A549 (cell line): ENCODE data around the gene ARHGDIA. TPM values are rescaled to one million over a fixed set of nuclear protein-coding genes. Genes with fewer than 3 reads are reported as not detected.

Experiments
- ATAC-seq, 2 experiments: fragments of 200-7000 bp in 1 of 2; fragments of >200 bp in 1 of 2; cut with Nextera tagmentation in 1 of 2; cut with Tn5 transposase in 1 of 2; 3 replicates each; pipeline versions ENCODE4 v1.8.0 to v1.9.1; 2018 to 2020; ENCODE audit warnings: mild to moderate bottlenecking in 1 of 2, moderate library complexity in 1 of 2
- CTCF ChIA-PET: fragments of 300-600 bp; sonication (Branson Sonifier 250); formaldehyde crosslinking; extraction: SDS; loops from one replicate; lab custom pipeline; 2021; ENCODE audit warnings: antibody characterized with exemption, inconsistent platforms; lab: Yijun Ruan, JAX
- POLR2A ChIA-PET: fragments of 350-600 bp; formaldehyde crosslinking; extraction: SDS; loops from one replicate; lab custom pipeline; 2021; ENCODE audit warnings: antibody characterized with exemption, inconsistent platforms; lab: Yijun Ruan, JAX
- DNase-seq, 2 experiments: peaks; one replicate each; pipeline versions ENCODE4 v3.0.0 to v3.0.0-alpha.2; 2011 to 2016; ENCODE audit warnings: low read depth in 1 of 2, low spot score in 1 of 2
- FAIRE-seq: peaks from 2 replicates; lab custom pipeline; 2011; peaks lifted over from hg19 to GRCh38; lab: Jason Lieb, UNC
- H3K27ac ChIP-seq, 2 experiments: fragments of >200 bp; sonication (Bioruptor Twin); formaldehyde crosslinking; 3 replicates each; pipeline ENCODE4 v1.5.1; 2016 to 2017
- H3K4me1 ChIP-seq: fragments of >200 bp; sonication (Bioruptor Twin); formaldehyde crosslinking; 3 replicates; pipeline ENCODE4 v1.6.1; 2016
- H3K4me2 ChIP-seq: fragments of >200 bp; sonication (Bioruptor Twin); formaldehyde crosslinking; 3 replicates; pipeline ENCODE4 v1.6.1; 2016
- H3K4me3 ChIP-seq: fragments of >200 bp; sonication (Bioruptor Twin); formaldehyde crosslinking; 3 replicates; pipeline ENCODE4 v1.5.1; 2016
- H3K9me3 ChIP-seq: fragments of >200 bp; sonication (Bioruptor Twin); formaldehyde crosslinking; 3 replicates; pipeline ENCODE4 v1.6.1; 2016
- CEBPB ChIP-seq, 2 experiments: fragments of >200 bp in 1 of 2; sonication (Bioruptor Twin) in 1 of 2; formaldehyde crosslinking in 1 of 2; IDR thresholded peaks; 2 replicates each; pipeline ENCODE4 v1.6.1; 2012 to 2016
- CHD4 ChIP-seq: fragments of 200-600 bp; sonication (generic); IDR thresholded peaks from 2 replicates; pipeline ENCODE4 v1.6.1; 2016; ENCODE audit warnings: antibody characterized with exemption, mild to moderate bottlenecking, borderline replicate concordance
- ESRRA ChIP-seq: fragments of 150-350 bp; IDR thresholded peaks from 2 replicates; pipeline ENCODE4 v1.6.1; 2014; ENCODE audit warnings: mild to moderate bottlenecking, low read length, borderline replicate concordance
- FOSL2 ChIP-seq, 2 experiments: fragments of 450-650 bp in 1 of 2; fragments of >200 bp in 1 of 2; sonication (Bioruptor Twin) in 1 of 2; formaldehyde crosslinking; IDR thresholded peaks; 2 replicates each; pipeline versions ENCODE4 v1.5.0 to v1.6.1; 2016 to 2020; ENCODE audit warnings: mild to moderate bottlenecking in 1 of 2, moderate library complexity in 1 of 2
- HOXB13 ChIP-seq: fragments of 250-450 bp; sonication (Bioruptor Pico); IDR thresholded peaks from 2 replicates; pipeline ENCODE4 v1.5.0; 2020; ENCODE audit warnings: low read depth, mild to moderate bottlenecking, moderate library complexity
- JUN ChIP-seq, 2 experiments: fragments of >200 bp; sonication (Bioruptor Twin); formaldehyde crosslinking; IDR thresholded peaks; 2 replicates in 1 of 2; 3 replicates in 1 of 2; pipeline ENCODE4 v1.6.1; 2016 to 2017
- MYC ChIP-seq: IDR thresholded peaks from 2 replicates; pipeline ENCODE4 v1.6.1; 2012; ENCODE audit warnings: mild to moderate bottlenecking, inconsistent platforms, low read length, improper control_type of control experiment, borderline replicate concordance
- NFE2L2 ChIP-seq: fragments of 150-350 bp; conservative IDR thresholded peaks from 2 replicates; pipeline ENCODE4 v1.6.1; 2014; ENCODE audit warnings: low read length
- NPAS2 ChIP-seq: fragments of 250-450 bp; sonication (Bioruptor Pico); IDR thresholded peaks from 2 replicates; pipeline ENCODE4 v1.8.0; 2022; ENCODE audit warnings: mild to moderate bottlenecking, moderate library complexity, borderline replicate concordance
- NR3C1 ChIP-seq: fragments of >200 bp; sonication (Bioruptor Twin); formaldehyde crosslinking; IDR thresholded peaks from 3 replicates; pipeline ENCODE4 v1.6.1; 2017
- RARB ChIP-seq: fragments of 250-450 bp; sonication (Bioruptor Pico); IDR thresholded peaks from 2 replicates; pipeline ENCODE4 v1.8.0; 2021; ENCODE audit warnings: mild to moderate bottlenecking, moderate library complexity
- RNF2 ChIP-seq: fragments of 200-600 bp; sonication (generic); IDR thresholded peaks from 2 replicates; pipeline ENCODE4 v1.6.1; 2016; ENCODE audit warnings: low read depth, mild to moderate bottlenecking, antibody characterized with exemption, moderate library complexity, borderline replicate concordance
- TP53 ChIP-seq: fragments of 250-450 bp; sonication (Bioruptor Pico); IDR thresholded peaks from 2 replicates; pipeline ENCODE4 v1.5.0; 2021; ENCODE audit warnings: mild to moderate bottlenecking, moderate library complexity
- ZC3H11A ChIP-seq: fragments of 450-650 bp; IDR thresholded peaks from 2 replicates; pipeline ENCODE4 v1.6.1; 2014; ENCODE audit warnings: antibody characterized with exemption, mild to moderate bottlenecking
- ZNF302 ChIP-seq: fragments of 250-450 bp; sonication (Bioruptor Pico); IDR thresholded peaks from 2 replicates; pipeline ENCODE4 v1.9.0; 2021; ENCODE audit warnings: inconsistent platforms, mild to moderate bottlenecking, moderate library complexity
- WGBS: methylation state at CpG from one replicate; pipeline ENCODE4 v1.1.6; 2017; ENCODE audit errors: missing lambda C conversion rate; 5-methylcytosine and 5-hydroxymethylcytosine counted together
- polyA plus RNA-seq, 4 experiments: library from polyadenylated mRNA; depleted of rRNA in 3 of 4; stranded (reverse); fragments of >200 nt; fragmentation: RNase III in 1 of 4; extraction: RNeasy Plus Mini Kit Qiagen cat#74134 plus additional on column Dnase treatment in 1 of 4; gene quantifications; 2 replicates in 3 of 4; 3 replicates in 1 of 4; pipeline ENCODE4 v1.2.3, GENCODE V29; 2011 to 2017
- TF ChIP-seq, protein P1 (sequence below): fragments of 200-600 bp; sonication (generic); IDR thresholded peaks from 2 replicates; pipeline ENCODE4 v1.6.1; 2016; ENCODE audit warnings: antibody characterized with exemption, mild to moderate bottlenecking, moderate library complexity
- TF ChIP-seq, protein P2 (sequence below): fragments of 250-450 bp; sonication (Bioruptor Pico); IDR thresholded peaks from 2 replicates; pipeline ENCODE4 v1.5.0; 2021; ENCODE audit warnings: mild to moderate bottlenecking, moderate library complexity, borderline replicate concordance
- TF ChIP-seq, protein P3 (sequence below): fragments of >200 bp; sonication (Bioruptor Twin); formaldehyde crosslinking; IDR thresholded peaks from 3 replicates; pipeline ENCODE4 v1.6.1; 2016
- TF ChIP-seq, protein P4 (sequence below): IDR thresholded peaks from 2 replicates; pipeline ENCODE4 v1.6.1; 2012
- TF ChIP-seq, protein P5 (sequence below): IDR thresholded peaks from 2 replicates; pipeline ENCODE4 v1.6.1; 2012
- TF ChIP-seq, protein P6 (sequence below): fragments of 250-450 bp; sonication (Bioruptor Pico); IDR thresholded peaks from 2 replicates; pipeline ENCODE4 v1.5.0; 2020; ENCODE audit warnings: low read depth, mild to moderate bottlenecking, moderate library complexity
- TF ChIP-seq, protein P7 (sequence below): fragments of 450-650 bp; IDR thresholded peaks from 2 replicates; pipeline ENCODE4 v1.6.1; 2014; ENCODE audit warnings: antibody characterized with exemption
- TF ChIP-seq, protein P8 (sequence below): fragments of >200 bp; sonication (Bioruptor Twin); formaldehyde crosslinking; IDR thresholded peaks from 2 replicates; pipeline ENCODE4 v1.6.1; 2016
- TF ChIP-seq, protein P9 (sequence below): fragments of 150-350 bp; IDR thresholded peaks from 2 replicates; pipeline ENCODE4 v1.6.1; 2014; ENCODE audit warnings: low read depth, mild to moderate bottlenecking, low read length

ARHGDIA gene
- polyA plus RNA-seq, 2 of the 4 experiments (the other 2 are of a cell fraction): 64.0 to 503 TPM

DNA sequence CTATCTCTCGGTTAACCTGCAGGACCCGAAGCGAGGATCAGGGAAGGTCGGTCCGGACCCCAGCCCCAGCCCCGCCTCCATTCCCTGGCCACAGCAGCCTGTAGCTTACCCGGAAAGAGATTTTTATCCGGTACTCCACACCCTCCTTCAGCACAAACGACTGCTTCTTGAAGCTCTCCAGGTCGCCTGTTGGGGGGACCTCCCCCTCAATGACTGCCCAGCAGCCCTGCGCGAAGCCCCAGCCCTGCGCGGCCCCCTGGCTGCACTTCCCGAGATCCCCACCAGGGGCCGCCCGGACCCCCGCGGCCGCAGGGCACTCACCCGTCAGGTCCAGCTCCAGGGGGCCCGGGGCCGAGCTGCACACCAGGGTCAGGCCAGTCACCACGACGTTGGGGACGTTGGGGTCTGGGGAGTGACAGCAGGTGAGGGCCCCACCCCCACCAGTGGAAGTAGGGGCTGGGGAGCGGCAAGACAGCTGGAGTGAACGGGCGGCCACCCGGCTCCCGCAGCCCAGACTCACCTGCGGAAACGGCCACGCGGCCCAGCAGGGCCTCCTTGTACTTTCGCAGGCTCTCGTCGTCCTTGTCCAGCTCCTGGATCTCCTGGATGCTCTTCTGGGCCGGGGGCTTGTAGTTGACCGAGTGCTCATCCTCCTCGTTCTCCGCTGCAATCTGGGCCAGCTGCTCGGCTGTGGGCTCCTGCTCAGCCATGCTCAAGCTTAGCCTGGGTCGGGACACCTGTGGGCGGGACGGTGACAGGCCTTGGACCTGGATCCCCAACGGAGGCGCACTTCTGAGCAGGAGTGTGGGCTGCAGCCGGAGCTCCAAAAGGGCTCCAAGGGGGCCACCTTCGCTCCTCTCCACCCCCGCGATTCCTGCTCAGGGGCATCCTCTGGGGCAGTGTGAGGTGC lies 1.7 kb downstream of the ARHGDIA start:
- H3K9me3 ChIP-seq: no peaks in the 10 kb centered on the region
- no peak for FAIRE-seq
- ATAC-seq: peak in 1 of 2 experiments; percentile 23; a peak in 3 of 6 replicates
- 27% methylated on average over 39 of the region's 52 CpGs for WGBS
- POLR2A ChIA-PET: interaction anchor here (0.6 to 1.9 kb wide), 6 partner anchors 9 to 310 kb away, joined by 3 to 7 read pairs (median 4); partner anchors contain the start of gene P4HB
- DNase-seq: peak; percentile 62 to 69
- CTCF ChIA-PET: interaction anchor here (0.6 to 8.6 kb wide), 46 partner anchors 8 to 270 kb away, joined by 3 to 126 read pairs (median 5); partner anchors contain the start of genes ALYREF, ANAPC11, CENPX and DCXR
- H3K4me3 ChIP-seq: peak overlapping the region; percentile 99
- peaks cover 46% of the 10 kb centered on the region for H3K4me1 ChIP-seq
- peak overlapping the region; percentile 97 for H3K4me2 ChIP-seq
- peak overlapping the region; percentile 97 to 100 for H3K27ac ChIP-seq
- TF ChIP-seq, protein P1, sequence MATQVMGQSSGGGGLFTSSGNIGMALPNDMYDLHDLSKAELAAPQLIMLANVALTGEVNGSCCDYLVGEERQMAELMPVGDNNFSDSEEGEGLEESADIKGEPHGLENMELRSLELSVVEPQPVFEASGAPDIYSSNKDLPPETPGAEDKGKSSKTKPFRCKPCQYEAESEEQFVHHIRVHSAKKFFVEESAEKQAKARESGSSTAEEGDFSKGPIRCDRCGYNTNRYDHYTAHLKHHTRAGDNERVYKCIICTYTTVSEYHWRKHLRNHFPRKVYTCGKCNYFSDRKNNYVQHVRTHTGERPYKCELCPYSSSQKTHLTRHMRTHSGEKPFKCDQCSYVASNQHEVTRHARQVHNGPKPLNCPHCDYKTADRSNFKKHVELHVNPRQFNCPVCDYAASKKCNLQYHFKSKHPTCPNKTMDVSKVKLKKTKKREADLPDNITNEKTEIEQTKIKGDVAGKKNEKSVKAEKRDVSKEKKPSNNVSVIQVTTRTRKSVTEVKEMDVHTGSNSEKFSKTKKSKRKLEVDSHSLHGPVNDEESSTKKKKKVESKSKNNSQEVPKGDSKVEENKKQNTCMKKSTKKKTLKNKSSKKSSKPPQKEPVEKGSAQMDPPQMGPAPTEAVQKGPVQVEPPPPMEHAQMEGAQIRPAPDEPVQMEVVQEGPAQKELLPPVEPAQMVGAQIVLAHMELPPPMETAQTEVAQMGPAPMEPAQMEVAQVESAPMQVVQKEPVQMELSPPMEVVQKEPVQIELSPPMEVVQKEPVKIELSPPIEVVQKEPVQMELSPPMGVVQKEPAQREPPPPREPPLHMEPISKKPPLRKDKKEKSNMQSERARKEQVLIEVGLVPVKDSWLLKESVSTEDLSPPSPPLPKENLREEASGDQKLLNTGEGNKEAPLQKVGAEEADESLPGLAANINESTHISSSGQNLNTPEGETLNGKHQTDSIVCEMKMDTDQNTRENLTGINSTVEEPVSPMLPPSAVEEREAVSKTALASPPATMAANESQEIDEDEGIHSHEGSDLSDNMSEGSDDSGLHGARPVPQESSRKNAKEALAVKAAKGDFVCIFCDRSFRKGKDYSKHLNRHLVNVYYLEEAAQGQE: no peak
- TF ChIP-seq ESRRA: no peak
- TF ChIP-seq, protein P2, sequence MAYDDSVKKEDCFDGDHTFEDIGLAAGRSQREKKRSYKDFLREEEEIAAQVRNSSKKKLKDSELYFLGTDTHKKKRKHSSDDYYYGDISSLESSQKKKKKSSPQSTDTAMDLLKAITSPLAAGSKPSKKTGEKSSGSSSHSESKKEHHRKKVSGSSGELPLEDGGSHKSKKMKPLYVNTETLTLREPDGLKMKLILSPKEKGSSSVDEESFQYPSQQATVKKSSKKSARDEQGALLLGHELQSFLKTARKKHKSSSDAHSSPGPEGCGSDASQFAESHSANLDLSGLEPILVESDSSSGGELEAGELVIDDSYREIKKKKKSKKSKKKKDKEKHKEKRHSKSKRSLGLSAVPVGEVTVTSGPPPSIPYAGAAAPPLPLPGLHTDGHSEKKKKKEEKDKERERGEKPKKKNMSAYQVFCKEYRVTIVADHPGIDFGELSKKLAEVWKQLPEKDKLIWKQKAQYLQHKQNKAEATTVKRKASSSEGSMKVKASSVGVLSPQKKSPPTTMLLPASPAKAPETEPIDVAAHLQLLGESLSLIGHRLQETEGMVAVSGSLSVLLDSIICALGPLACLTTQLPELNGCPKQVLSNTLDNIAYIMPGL (CRISPR knock-in tag): peak; percentile 43; the same call in 1 of the 2 replicates
- no peak for TF ChIP-seq NFE2L2
- no peak for TF ChIP-seq ZC3H11A
- TF ChIP-seq RNF2: peak; percentile 75
- peak; percentile 9 to 22; a peak in 2 of 5 replicates for TF ChIP-seq JUN (IDR thresholded peaks at IDR 0.05)
- no peak for TF ChIP-seq CEBPB (IDR thresholded peaks at IDR 0.05)
- TF ChIP-seq MYC: no peak
- TF ChIP-seq, protein P3, sequence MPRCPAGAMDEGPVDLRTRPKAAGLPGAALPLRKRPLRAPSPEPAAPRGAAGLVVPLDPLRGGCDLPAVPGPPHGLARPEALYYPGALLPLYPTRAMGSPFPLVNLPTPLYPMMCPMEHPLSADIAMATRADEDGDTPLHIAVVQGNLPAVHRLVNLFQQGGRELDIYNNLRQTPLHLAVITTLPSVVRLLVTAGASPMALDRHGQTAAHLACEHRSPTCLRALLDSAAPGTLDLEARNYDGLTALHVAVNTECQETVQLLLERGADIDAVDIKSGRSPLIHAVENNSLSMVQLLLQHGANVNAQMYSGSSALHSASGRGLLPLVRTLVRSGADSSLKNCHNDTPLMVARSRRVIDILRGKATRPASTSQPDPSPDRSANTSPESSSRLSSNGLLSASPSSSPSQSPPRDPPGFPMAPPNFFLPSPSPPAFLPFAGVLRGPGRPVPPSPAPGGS: no peak; the same call in 2 of the 3 replicates
- TF ChIP-seq, protein P4, sequence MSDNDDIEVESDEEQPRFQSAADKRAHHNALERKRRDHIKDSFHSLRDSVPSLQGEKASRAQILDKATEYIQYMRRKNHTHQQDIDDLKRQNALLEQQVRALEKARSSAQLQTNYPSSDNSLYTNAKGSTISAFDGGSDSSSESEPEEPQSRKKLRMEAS: peak; percentile 54; the same call in 1 of the 2 replicates
- TF ChIP-seq, protein P5, sequence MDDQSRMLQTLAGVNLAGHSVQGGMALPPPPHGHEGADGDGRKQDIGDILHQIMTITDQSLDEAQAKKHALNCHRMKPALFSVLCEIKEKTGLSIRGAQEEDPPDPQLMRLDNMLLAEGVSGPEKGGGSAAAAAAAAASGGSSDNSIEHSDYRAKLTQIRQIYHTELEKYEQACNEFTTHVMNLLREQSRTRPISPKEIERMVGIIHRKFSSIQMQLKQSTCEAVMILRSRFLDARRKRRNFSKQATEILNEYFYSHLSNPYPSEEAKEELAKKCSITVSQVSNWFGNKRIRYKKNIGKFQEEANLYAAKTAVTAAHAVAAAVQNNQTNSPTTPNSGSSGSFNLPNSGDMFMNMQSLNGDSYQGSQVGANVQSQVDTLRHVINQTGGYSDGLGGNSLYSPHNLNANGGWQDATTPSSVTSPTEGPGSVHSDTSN: peak; percentile 34; the same call in 1 of the 2 replicates
- TF ChIP-seq, protein P6, sequence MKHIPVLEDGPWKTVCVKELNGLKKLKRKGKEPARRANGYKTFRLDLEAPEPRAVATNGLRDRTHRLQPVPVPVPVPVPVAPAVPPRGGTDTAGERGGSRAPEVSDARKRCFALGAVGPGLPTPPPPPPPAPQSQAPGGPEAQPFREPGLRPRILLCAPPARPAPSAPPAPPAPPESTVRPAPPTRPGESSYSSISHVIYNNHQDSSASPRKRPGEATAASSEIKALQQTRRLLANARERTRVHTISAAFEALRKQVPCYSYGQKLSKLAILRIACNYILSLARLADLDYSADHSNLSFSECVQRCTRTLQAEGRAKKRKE (CRISPR knock-in tag): 0 out of 2 replicates have a peak, but pooled peaks have one; percentile 13
- no peak for TF ChIP-seq ZNF302 (CRISPR knock-in tag)
- no peak for TF ChIP-seq NR3C1
- no peak for TF ChIP-seq CHD4
- TF ChIP-seq RARB: no peak
- TF ChIP-seq TP53 (CRISPR knock-in tag): peak; percentile 13; the same call in 1 of the 2 replicates
- TF ChIP-seq, protein P7, sequence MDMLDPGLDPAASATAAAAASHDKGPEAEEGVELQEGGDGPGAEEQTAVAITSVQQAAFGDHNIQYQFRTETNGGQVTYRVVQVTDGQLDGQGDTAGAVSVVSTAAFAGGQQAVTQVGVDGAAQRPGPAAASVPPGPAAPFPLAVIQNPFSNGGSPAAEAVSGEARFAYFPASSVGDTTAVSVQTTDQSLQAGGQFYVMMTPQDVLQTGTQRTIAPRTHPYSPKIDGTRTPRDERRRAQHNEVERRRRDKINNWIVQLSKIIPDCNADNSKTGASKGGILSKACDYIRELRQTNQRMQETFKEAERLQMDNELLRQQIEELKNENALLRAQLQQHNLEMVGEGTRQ: no peak
- TF ChIP-seq, protein P8, sequence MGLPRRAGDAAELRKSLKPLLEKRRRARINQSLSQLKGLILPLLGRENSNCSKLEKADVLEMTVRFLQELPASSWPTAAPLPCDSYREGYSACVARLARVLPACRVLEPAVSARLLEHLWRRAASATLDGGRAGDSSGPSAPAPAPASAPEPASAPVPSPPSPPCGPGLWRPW: no peak
- TF ChIP-seq, protein P9, sequence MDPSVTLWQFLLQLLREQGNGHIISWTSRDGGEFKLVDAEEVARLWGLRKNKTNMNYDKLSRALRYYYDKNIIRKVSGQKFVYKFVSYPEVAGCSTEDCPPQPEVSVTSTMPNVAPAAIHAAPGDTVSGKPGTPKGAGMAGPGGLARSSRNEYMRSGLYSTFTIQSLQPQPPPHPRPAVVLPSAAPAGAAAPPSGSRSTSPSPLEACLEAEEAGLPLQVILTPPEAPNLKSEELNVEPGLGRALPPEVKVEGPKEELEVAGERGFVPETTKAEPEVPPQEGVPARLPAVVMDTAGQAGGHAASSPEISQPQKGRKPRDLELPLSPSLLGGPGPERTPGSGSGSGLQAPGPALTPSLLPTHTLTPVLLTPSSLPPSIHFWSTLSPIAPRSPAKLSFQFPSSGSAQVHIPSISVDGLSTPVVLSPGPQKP: no peak
- TF ChIP-seq NPAS2 (CRISPR knock-in tag): no peak
- no peak for TF ChIP-seq FOSL2 (IDR thresholded peaks at IDR 0.05)
- TF ChIP-seq FOSL2 (CRISPR knock-in tag; IDR thresholded peaks at IDR 0.05): no peak
- TF ChIP-seq HOXB13 (CRISPR knock-in tag): no peak
